ENCODE measurements around the gene CMTM5.
"Not testable (repeated sequence)": the region's sequence is repeated elsewhere in the genome, so short reads cannot be mapped to it uniquely, and the experiment has no call there.

Gene CMTM5

DNA sequence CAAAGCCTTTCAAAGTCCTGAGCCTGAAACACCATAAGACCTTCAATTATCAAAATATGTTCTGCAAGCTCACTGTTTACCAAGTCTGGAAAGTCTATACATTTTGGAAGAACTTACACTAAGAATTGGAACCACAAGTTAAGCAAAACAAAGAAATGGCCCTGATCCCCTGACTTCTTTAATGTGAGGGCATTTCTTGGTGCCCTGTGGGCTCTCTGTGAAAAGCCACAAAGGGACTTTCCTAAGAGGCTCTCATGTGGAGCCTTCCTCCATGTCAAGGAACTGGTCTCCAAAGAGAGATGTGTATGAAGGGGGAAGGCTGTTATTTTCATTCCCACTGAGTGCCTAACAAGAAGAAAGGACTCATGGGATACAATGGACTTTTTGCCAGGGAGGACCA, 44.7 kb downstream of the CMTM5 start:
- DNase-seq (ENCODE audit: low read depth), result no peak
- TF ChIP-seq MYC (IDR thresholded peaks at IDR 0.05; ENCODE audit: low read depth, low read length) (no peak), POLR2A (IDR thresholded peaks at IDR 0.05; ENCODE audit: extremely low read depth, insufficient read length) (no peak)
- TF ChIP-seq, protein P1, sequence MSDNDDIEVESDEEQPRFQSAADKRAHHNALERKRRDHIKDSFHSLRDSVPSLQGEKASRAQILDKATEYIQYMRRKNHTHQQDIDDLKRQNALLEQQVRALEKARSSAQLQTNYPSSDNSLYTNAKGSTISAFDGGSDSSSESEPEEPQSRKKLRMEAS (IDR thresholded peaks at IDR 0.05; ENCODE audit: low read depth, low read length), result no peak
- TF ChIP-seq, protein P2, sequence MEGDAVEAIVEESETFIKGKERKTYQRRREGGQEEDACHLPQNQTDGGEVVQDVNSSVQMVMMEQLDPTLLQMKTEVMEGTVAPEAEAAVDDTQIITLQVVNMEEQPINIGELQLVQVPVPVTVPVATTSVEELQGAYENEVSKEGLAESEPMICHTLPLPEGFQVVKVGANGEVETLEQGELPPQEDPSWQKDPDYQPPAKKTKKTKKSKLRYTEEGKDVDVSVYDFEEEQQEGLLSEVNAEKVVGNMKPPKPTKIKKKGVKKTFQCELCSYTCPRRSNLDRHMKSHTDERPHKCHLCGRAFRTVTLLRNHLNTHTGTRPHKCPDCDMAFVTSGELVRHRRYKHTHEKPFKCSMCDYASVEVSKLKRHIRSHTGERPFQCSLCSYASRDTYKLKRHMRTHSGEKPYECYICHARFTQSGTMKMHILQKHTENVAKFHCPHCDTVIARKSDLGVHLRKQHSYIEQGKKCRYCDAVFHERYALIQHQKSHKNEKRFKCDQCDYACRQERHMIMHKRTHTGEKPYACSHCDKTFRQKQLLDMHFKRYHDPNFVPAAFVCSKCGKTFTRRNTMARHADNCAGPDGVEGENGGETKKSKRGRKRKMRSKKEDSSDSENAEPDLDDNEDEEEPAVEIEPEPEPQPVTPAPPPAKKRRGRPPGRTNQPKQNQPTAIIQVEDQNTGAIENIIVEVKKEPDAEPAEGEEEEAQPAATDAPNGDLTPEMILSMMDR (IDR thresholded peaks at IDR 0.05; ENCODE audit: low read depth, low read length), result no peak

DNA sequence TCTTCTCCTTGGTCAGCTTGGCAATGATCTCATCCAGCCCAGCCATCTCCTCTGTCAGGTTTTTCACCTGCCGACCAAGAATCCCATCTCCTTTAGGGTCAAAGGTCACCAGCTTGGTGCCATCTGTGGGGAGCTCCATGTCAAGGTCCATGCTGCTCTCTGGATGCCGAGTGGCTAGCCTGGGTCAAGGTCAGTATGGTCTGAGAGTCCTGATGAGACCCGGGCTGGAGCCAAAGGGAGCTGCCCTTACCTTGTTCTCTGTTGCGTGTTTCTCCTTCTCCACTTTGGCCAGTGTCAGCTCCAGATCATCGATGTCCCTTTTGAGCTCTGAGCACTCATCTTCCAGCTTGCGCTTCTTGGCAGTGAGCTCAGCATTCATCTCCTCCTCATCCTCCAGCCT, 46.8 kb downstream of the CMTM5 start:
- no peak overlapping the region for H3K4me3 ChIP-seq (ENCODE audit: low read depth, low read length)
- TF ChIP-seq MYC (IDR thresholded peaks at IDR 0.05; ENCODE audit: low read depth, low read length), result no peak
- TF ChIP-seq, protein P2 (IDR thresholded peaks at IDR 0.05; ENCODE audit: low read depth, low read length), result no peak
- no peak for TF ChIP-seq POLR2A (IDR thresholded peaks at IDR 0.05; ENCODE audit: extremely low read depth, insufficient read length)
- TF ChIP-seq, protein P1 (IDR thresholded peaks at IDR 0.05; ENCODE audit: low read depth, low read length), result no peak
- no peak for DNase-seq (ENCODE audit: low read depth)

More for the DNA sequence above, 44.7 kb downstream of the CMTM5 start:
- no peak overlapping the region for H3K4me3 ChIP-seq (ENCODE audit: low read depth, low read length)

DNA sequence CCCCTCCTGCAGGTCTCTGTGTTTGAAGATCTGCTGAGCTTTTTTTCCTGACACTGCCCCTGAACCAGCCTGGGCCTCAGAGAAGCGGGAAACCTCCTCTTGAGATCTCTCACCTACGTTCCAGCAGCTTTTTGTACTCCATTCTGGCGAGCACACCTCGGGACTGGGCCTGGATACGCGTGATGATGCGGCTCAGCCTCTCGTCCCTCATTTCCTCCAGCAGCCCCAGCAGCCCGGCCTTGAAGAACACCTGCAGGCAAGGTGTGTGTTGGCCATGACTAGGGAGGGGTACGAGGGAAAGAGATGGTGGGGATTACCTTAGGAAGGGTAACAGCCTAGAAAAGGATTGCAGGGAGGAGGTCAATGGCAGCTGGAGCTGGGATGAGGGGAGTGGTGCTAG, 48.3 kb downstream of the CMTM5 start:
- no peak overlapping the region for H3K4me3 ChIP-seq (ENCODE audit: low read depth, low read length)
- TF ChIP-seq, protein P1 (IDR thresholded peaks at IDR 0.05; ENCODE audit: low read depth, low read length), result no peak
- no peak for DNase-seq (ENCODE audit: low read depth)

DNA sequence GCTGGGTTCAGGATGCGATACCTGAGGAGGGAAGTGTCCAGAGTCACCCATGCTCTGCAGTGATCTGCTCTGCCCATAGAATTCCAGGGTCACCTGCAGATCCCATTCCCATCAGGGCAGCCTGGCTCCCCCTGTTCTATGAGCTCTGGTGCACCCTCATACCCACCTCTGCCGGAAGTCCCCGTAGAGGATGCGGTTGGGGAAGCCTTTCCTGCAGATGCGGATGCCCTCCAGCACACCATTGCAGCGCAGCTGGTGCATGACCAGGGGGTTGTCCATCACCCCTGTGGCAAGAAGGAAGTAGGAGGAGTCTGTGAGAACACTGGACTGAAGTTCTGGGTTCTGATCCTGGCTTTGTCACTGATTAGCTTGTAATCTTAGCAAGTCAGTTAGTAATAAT, 49.0 kb downstream of the CMTM5 start:
- H3K4me3 ChIP-seq (ENCODE audit: low read depth, low read length); DNase-seq (ENCODE audit: low read depth): not testable (repeated sequence)

DNA sequence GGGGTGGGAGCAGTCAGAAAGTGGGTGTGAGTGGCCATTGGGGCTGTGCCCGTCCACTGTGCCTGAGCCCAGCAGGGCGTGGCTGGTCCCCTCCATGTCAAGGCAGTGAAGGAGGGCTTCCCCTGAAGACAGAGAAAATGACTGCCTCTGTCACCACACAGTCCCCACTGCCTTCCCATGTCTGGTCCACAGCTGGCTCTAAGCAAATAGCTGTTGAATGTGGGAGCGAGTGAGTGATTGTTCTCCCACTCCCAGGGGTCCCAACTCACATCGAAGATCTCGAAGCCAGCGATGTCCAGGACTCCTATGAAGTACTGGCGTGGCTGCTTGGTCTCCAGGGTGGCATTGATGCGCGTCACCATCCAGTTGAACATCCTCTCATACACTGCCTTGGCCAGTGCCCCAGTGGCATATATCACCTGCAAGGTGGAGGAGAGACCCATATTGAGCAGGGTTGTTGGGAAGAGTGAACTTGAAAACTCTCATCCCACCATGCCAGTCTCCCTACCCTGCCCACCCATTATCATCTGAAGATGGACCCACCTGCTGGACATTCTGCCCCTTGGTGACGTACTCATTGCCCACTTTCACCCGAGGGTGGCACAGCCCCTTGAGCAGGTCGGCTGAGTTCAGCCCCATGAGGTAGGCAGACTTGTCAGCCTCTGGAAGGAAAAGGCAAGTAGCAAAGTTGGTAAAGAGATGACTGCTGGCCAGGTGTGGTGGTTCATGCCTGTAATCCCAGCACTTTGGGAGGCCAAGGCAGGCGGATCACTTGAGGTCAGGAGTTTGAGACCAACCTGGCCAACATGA, 52.0 kb downstream of the CMTM5 start:
- TF ChIP-seq POLR2A (IDR thresholded peaks at IDR 0.05; ENCODE audit: extremely low read depth, insufficient read length), result no peak
- TF ChIP-seq, protein P2 (IDR thresholded peaks at IDR 0.05; ENCODE audit: low read depth, low read length), result no peak
- TF ChIP-seq, protein P1 (IDR thresholded peaks at IDR 0.05; ENCODE audit: low read depth, low read length), result no peak
- no peak for TF ChIP-seq MYC (IDR thresholded peaks at IDR 0.05; ENCODE audit: low read depth, low read length)
- DNase-seq (ENCODE audit: low read depth), result no peak
- H3K4me3 ChIP-seq (ENCODE audit: low read depth, low read length), result no peak overlapping the region
